HCT116 (cell line): ENCODE data around the gene XKR3.
"Not testable (repeated sequence)": the region's sequence is repeated elsewhere in the genome, so short reads cannot be mapped to it uniquely, and the experiment has no call there.

ENCODE experiments used
- ATF3 ChIP-seq: IDR thresholded peaks from 2 replicates; pipeline ENCODE4 v1.6.1; 2012
- CTCF ChIP-seq, 3 experiments: fragments of 200-600 bp in 1 of 3; sonication (generic) in 1 of 3; IDR thresholded peaks in 2 of 3; conservative IDR thresholded peaks in 1 of 3; 2 replicates each; pipeline ENCODE4 v1.5.1; 2012 to 2017; ENCODE audit warnings: low read depth in 2 of 3, low read length in 2 of 3, antibody characterized with exemption in 1 of 3, borderline replicate concordance in 1 of 3, control low read depth in 1 of 3, mild to moderate bottlenecking in 1 of 3, mixed read lengths in 1 of 3, mixed run types in 1 of 3, moderate library complexity in 1 of 3; ENCODE audit not compliant: insufficient read depth in 1 of 3
- ELF1 ChIP-seq: IDR thresholded peaks from 2 replicates; pipeline ENCODE4 v1.6.1; 2012; ENCODE audit warnings: low read depth, borderline replicate concordance
- POLR2A ChIP-seq: IDR thresholded peaks from 2 replicates; pipeline ENCODE4 v1.7.0; 2011; ENCODE audit warnings: borderline replicate concordance; ENCODE audit not compliant: insufficient read depth, insufficient read length; ENCODE audit errors: extremely low read depth

DNA sequence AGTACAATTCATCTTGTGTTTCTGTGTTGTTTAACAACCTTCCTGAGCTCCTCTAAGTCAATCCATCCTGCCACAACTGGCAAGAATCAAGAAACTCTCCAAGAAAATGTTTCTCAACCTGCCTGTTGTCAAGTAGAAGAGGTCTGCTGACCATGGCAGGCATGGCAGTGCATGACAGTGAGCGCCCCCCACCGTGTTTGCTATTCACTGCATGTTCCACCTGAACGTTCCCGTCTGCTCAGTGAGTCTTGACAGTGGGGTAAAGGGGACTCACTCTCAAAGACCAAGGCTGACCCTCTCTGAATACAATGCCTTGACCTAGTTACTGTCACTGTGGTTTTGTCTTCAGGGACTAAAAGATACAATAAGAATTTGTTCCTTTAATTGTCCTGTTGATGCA lies 75.9 kb downstream of the XKR3 start:
- TF ChIP-seq ELF1; ATF3; POLR2A; CTCF (IDR thresholded peaks at IDR 0.05 in 2 of 3, conservative IDR thresholded peaks at IDR 0.05 in 1 of 3; ENCODE audit: borderline replicate concordance in 1 of 3, insufficient read depth in 1 of 3, low read depth in 2 of 3, low read length in 2 of 3): not testable (repeated sequence)
